Activated T-cell treated with anti-CD3 and anti-CD28 coated beads, Interleukin-2, amount 50 U/mL, for 4 hours (primary cell): ENCODE measurements around the gene FPR1. TPM values are rescaled to one million over a fixed set of nuclear protein-coding genes. Genes with fewer than 3 reads are reported as not detected.

Experiments used
- ATAC-seq, 2 donors: fragments of 200-7000 bp; cut with Tn5 transposase; one replicate each; pipeline ENCODE4 v1.10.0; 2021
- DNase-seq: peaks from one replicate; pipeline ENCODE4 v3.0.0-alpha.2; 2020
- H3K27me3 Mint-ChIP-seq: one replicate; pipeline ENCODE4 v1.8.0; 2021; ENCODE audit warnings: low read depth, mixed read lengths
- H3K36me3 Mint-ChIP-seq: one replicate; pipeline ENCODE4 v1.8.0; 2022; ENCODE audit warnings: mixed read lengths; ENCODE audit not compliant: insufficient read depth
- H3K4me1 Mint-ChIP-seq: one replicate; pipeline ENCODE4 v1.8.0; 2021; ENCODE audit warnings: low read depth, mixed read lengths
- H3K4me3 Mint-ChIP-seq: one replicate; pipeline ENCODE4 v1.8.0; 2021; ENCODE audit warnings: mild to moderate bottlenecking, moderate library complexity, mixed read lengths
- H3K9me3 Mint-ChIP-seq: one replicate; pipeline ENCODE4 v1.8.0; 2021; ENCODE audit warnings: mixed read lengths
- total RNA-seq, 3 donors: library from RNA; stranded (reverse); gene quantifications; one replicate each; pipeline ENCODE4 v1.2.1, GENCODE V29; 2021

FPR1 gene
- total RNA-seq, 3 donors from 2014 or later: not detected

GRCh38 chr19:51698296-51698695 is 53.4 kb downstream of the FPR1 start:
- Mint-ChIP-seq H3K4me1 (peaks cover 9% of the 10 kb centered on the region), H3K36me3 (peaks cover 3% of the 10 kb centered on the region), H3K4me3 (no peak overlapping the region), H3K27me3 (peaks cover 6% of the 10 kb centered on the region), H3K9me3 (peaks cover 4% of the 10 kb centered on the region)
- DNase-seq (no peak), ATAC-seq (no peak)

- Mint-ChIP-seq H3K9me3 (peaks cover 4% of the 10 kb centered on the region), H3K4me1 (no peaks in the 10 kb centered on the region), H3K36me3 (peaks cover 3% of the 10 kb centered on the region), H3K4me3 (no peak overlapping the region), H3K27me3 (peaks cover 3% of the 10 kb centered on the region)
- DNase-seq: no peak
- no peak for ATAC-seq
Observed at GRCh38 chr19:51697169-51697776, 54.4 kb downstream of the FPR1 start.

- H3K27me3 Mint-ChIP-seq: no peaks in the 10 kb centered on the region
- H3K9me3 Mint-ChIP-seq: peaks cover 4% of the 10 kb centered on the region
- no peak overlapping the region for H3K4me3 Mint-ChIP-seq
- no peak for DNase-seq
- no peaks in the 10 kb centered on the region for H3K4me1 Mint-ChIP-seq
- ATAC-seq: no peak
- H3K36me3 Mint-ChIP-seq: peaks cover 3% of the 10 kb centered on the region
Observed at GRCh38 chr19:51696606-51697005, 55.1 kb downstream of the FPR1 start.

Other genes with a start within 250 kb of the FPR1 start
- under 1 TPM in 1 of 3 donors, not detected in 2; 0.32 TPM for gene SIGLEC6, start 220.2 kb downstream of the FPR1 start, total RNA-seq
- 1 to 10 TPM; 5.3 to 7.5 (median 6.0) TPM for gene ZNF175, start 180.6 kb downstream of the FPR1 start, total RNA-seq
- under 1 TPM in 1 of 3 donors, not detected in 2; 0.11 TPM for gene SIGLEC5, start 121.5 kb downstream of the FPR1 start, total RNA-seq
- gene SIGLEC14, start 105.1 kb downstream of the FPR1 start, total RNA-seq: not detected
- gene SPACA6, start 58.5 kb downstream of the FPR1 start, total RNA-seq: 1 to 10 TPM; 1.6 to 2.3 (median 2.1) TPM
- not detected for gene HAS1, start 27.9 kb downstream of the FPR1 start, total RNA-seq
- gene FPR2, start 9.3 kb upstream of the FPR1 start, total RNA-seq: not detected
- not detected for gene FPR3, start 43.3 kb upstream of the FPR1 start, total RNA-seq
- gene ZNF577, start 136.1 kb upstream of the FPR1 start, total RNA-seq: 1 to 10 TPM; 2.8 to 4.8 (median 3.5) TPM
- 10 to 100 TPM in 2 of 3 donors, 1 to 10 TPM in 1; 9.0 to 10.9 (median 10.4) TPM for gene ZNF649, start 153.1 kb upstream of the FPR1 start, total RNA-seq
- gene ZNF613, start 175.6 kb upstream of the FPR1 start, total RNA-seq: 1 to 10 TPM; 2.3 to 4.1 (median 2.7) TPM
- 1 to 10 TPM; 6.9 to 7.2 (median 7.1) TPM for gene ZNF350, start 235.0 kb upstream of the FPR1 start, total RNA-seq